HG02642 (cell line): ENCODE data around the gene EMX2.
"Not testable (repeated sequence)": the region's sequence is repeated elsewhere in the genome, so short reads cannot be mapped to it uniquely, and the experiment has no call there.

ENCODE experiments used
- ATAC-seq: cut with Tn5 transposase; IDR thresholded peaks from one replicate; pipeline ENCODE4 v1.9.1; 2021; ENCODE audit warnings: mild to moderate bottlenecking; ENCODE audit not compliant: unreplicated experiment, poor library complexity

Gene EMX2

GRCh38 chr10:117554241-117554814 is 11.8 kb downstream of the EMX2 start:
- no peak for ATAC-seq

GRCh38 chr10:117555017-117555416 is 12.5 kb downstream of the EMX2 start:
- no peak for ATAC-seq

GRCh38 chr10:117555863-117556262 is 13.3 kb downstream of the EMX2 start:
- no peak for ATAC-seq

- no peak for ATAC-seq
Observed at GRCh38 chr10:117556356-117556755, 13.8 kb downstream of the EMX2 start.

- ATAC-seq = no peak
Observed at GRCh38 chr10:117559712-117560111, 17.2 kb downstream of the EMX2 start.

GRCh38 chr10:117560942-117561341 is 18.4 kb downstream of the EMX2 start:
- no peak for ATAC-seq

DNA sequence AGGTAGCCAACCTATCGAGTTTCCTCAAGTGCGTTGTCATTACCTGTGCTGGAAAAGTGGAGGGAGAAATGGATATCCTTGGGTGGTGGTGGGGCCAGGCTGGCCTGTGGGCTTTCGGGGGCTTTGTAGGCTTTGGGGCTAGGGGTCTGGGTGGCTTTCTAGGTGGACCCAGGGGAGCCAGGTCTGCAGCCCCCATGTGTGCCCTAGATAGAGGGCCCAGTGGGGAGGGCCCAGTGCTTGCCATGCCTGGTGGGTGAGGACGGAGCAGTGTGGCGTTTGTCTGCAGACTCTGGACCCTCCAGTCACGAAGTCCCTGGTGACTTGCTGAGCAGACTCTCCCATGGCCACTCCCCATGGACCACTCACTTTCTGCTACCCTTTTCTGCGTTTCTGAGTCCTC is 19.7 kb downstream of the EMX2 start:
- ATAC-seq = no peak

DNA sequence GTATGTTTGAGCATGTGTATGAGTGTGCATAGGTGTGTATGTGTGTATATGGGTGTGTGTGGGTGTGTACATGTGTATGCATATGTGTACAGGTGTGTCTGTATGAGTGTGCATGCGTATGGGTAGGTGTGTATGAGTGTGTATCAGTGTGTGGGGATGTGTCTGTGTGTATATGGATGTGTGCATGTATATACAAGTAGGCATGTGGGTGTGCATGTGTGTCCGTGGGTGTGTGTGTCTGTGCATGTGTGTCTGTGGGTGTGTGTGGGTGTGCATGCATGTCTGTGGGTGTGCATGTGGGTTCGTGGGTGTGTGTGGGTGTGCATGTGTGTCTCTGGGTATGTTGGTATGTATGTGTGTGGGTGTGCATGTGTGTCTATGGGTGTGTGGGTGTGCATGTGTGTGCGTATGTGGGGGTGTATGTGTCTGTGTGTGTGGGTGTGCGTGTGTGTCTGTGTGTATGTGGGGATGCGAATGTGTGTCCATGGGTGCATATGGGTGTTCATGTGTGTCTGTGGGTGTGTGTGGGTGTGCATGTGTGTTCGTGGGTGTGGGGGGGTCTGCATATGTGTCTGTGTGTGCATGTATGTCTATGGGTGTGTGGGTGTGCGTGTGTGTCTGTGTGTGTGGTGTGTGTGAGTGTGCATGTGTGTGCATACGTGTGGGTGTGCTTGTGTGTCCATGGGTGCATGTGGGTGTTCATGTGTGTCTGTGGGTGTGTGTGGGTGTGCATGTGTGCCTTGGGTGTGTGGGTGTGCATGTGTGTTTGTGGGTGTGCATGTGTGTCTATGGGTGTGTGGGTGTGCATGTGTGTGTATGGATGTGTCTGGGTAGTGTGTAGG is 20.6 kb downstream of the EMX2 start:
- ATAC-seq = no peak

- ATAC-seq = no peak
Observed at GRCh38 chr10:117563780-117564179, 21.2 kb downstream of the EMX2 start.

DNA sequence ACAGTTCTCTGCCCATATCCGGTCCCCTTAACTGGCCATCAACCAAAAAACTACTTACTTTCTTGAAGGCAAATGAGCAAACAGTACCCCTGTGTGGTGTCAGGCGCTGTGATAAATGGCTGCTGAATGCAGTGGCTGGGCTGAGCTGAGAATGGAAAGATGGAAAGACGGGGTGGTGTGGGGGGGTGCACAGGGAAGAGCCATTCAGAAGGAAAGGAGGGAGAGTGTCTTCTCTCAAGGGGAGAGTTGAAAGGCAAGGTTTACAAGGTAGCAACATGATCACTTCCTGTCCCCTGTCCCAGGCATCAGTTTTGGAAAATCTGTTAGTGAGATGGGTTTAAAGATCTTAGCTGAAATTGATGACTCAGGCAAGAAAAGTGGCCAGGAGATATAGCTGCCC is 22.5 kb downstream of the EMX2 start:
- ATAC-seq = no peak

DNA sequence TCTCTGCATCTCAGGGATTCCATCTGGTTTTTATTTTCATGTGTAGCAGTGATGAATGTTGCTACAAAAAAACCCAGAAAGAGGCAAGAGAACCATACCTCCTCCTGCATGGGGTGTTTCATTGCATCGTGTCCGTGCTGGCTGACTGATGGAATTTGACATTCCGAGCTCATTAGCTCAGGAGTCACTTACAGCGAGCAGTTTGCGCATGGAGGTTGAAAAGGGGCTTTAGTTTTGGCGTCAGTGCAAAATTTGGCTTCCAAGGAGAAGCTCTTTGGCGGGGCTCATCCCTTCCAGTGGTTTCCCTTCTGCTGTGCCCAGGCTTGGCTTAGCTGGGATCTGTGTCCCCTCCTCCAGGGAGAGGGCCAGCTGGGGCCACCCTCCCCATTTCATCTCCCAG is 25.8 kb downstream of the EMX2 start:
- ATAC-seq = no peak

GRCh38 chr10:117569610-117570390 is 27.3 kb downstream of the EMX2 start:
- ATAC-seq = no peak

GRCh38 chr10:117570880-117571279 is 28.3 kb downstream of the EMX2 start:
- no peak for ATAC-seq

- ATAC-seq = no peak
Observed at GRCh38 chr10:117574498-117575146, 32.1 kb downstream of the EMX2 start.

GRCh38 chr10:117578490-117578889 is 35.9 kb downstream of the EMX2 start:
- ATAC-seq = no peak

DNA sequence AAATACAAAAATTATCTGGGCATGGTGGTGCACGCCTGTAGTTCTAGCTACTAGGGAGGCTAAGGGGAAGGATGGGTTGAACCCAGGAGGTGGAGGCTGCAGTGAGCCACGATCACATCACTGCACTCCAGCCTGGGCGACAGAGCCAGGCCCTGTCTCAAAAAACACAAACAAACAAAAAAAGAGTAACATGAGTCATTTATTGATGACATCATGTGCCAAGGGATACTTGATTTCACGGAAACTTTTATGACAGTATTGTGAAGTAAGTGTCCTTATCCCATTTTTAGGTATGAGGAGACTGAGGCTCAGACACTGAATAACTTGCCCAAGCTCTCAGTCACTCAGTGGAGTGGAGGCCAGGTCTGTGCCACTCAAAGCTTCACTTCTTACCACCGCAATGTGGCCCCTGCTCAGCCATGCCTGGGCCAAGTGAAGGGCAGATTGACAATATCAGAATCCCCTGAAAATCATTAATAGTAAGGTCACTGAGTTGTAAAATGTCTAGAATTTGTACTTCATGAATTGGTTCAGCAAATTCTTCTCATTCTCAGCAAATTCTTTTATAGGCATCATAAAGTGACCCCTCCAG is 36.5 kb downstream of the EMX2 start:
- ATAC-seq = no peak

DNA sequence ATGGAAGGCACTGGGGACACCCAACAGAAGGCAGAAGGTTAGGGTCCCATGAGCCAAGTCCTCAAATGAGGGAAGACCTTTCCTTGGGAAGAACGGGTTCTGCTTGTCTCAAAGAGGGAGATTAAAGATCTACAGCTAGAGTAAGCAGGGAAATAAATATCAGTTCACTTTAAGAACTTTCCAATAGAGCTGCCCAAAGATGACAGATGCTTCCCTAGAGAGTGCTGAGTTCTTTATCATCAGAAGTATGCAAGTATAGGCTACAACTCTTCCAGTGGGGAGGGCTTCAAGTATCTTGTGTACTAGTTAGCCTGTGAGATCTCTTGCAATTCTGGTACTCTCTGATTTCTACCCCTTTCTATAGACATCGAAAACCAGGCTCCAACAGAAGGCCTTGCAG is 39.4 kb downstream of the EMX2 start:
- ATAC-seq = no peak

- ATAC-seq = not testable (repeated sequence)
Observed at GRCh38 chr10:117584831-117585230, 42.3 kb downstream of the EMX2 start.

GRCh38 chr10:117587036-117587435 is 44.5 kb downstream of the EMX2 start:
- no peak for ATAC-seq

- no peak for ATAC-seq
Observed at GRCh38 chr10:117590101-117590875, 47.7 kb downstream of the EMX2 start.
